NCI-H748 treated with DMSO at 0.1 percent for 48 hours (cell line): Measurements from ENCODE around the gene TBC1D2.

Source experiments
- DNase-seq: peaks from one replicate; lab custom pipeline; 2025; lab: John Stamatoyannopoulos, UW

TBC1D2 gene

GRCh38 chr9:98171176-98171925, 84.1 kb downstream of the TBC1D2 start:
- DNase-seq: no peak

GRCh38 chr9:98168941-98169488, 86.4 kb downstream of the TBC1D2 start:
- DNase-seq: no peak

GRCh38 chr9:98168153-98168780, 87.2 kb downstream of the TBC1D2 start:
- no peak for DNase-seq

GRCh38 chr9:98164912-98165311, 90.5 kb downstream of the TBC1D2 start:
- DNase-seq: no peak

GRCh38 chr9:98162613-98163012, 92.8 kb downstream of the TBC1D2 start:
- DNase-seq: no peak

GRCh38 chr9:98161851-98162250, 93.6 kb downstream of the TBC1D2 start:
- no peak for DNase-seq

GRCh38 chr9:98159790-98160189, 95.7 kb downstream of the TBC1D2 start:
- no peak for DNase-seq

GRCh38 chr9:98159301-98159700, 96.1 kb downstream of the TBC1D2 start:
- DNase-seq: no peak

GRCh38 chr9:98158071-98158831, 97.2 kb downstream of the TBC1D2 start:
- peak; percentile 17 for DNase-seq

- no peak for DNase-seq
Measured at GRCh38 chr9:98157372-98157771, 98.1 kb downstream of the TBC1D2 start.

- no peak for DNase-seq
Measured at GRCh38 chr9:98154678-98155077, 100.8 kb downstream of the TBC1D2 start.

GRCh38 chr9:98152526-98152925, 102.9 kb downstream of the TBC1D2 start:
- DNase-seq: no peak

GRCh38 chr9:98150721-98151120, 104.7 kb downstream of the TBC1D2 start:
- no peak for DNase-seq

- no peak for DNase-seq
Measured at GRCh38 chr9:98150164-98150563, 105.3 kb downstream of the TBC1D2 start.

- no peak for DNase-seq
Measured at GRCh38 chr9:98149422-98149821, 106.0 kb downstream of the TBC1D2 start.
